HEK293T (cell line): Measurements from ENCODE around the gene ASIP.
"Not testable (repeated sequence)": the region's sequence is repeated elsewhere in the genome, so short reads cannot be mapped to it uniquely, and the experiment has no call there.

Source experiments
- CTCF ChIA-PET: fragments of 350-600 bp; formaldehyde crosslinking; extraction: SDS; loops from one replicate; lab custom pipeline; 2021; ENCODE audit warnings: antibody characterized with exemption, inconsistent platforms; lab: Yijun Ruan, JAX
- POLR2A ChIA-PET: fragments of 350-600 bp; formaldehyde crosslinking; extraction: SDS; loops from one replicate; lab custom pipeline; 2020; ENCODE audit warnings: antibody characterized with exemption, inconsistent platforms; lab: Yijun Ruan, JAX
- DNase-seq: peaks from one replicate; pipeline ENCODE4 v3.0.0; 2012; ENCODE audit warnings: mixed read lengths; ENCODE audit errors: extremely low spot score
- ARNT ChIP-seq: fragments of 450-650 bp; IDR thresholded peaks from 2 replicates; pipeline ENCODE4 v1.6.1; 2017; ENCODE audit warnings: mild to moderate bottlenecking
- BHLHE40 ChIP-seq: fragments of 450-650 bp; IDR thresholded peaks from 2 replicates; pipeline ENCODE4 v1.6.1; 2016; ENCODE audit warnings: mild to moderate bottlenecking, moderate library complexity, borderline replicate concordance
- CTBP1 ChIP-seq: fragments of 450-650 bp; IDR thresholded peaks from 2 replicates; pipeline ENCODE4 v1.6.1; 2016; ENCODE audit warnings: borderline replicate concordance
- ELF4 ChIP-seq: fragments of 450-650 bp; IDR thresholded peaks from 2 replicates; pipeline ENCODE4 v1.6.1; 2017; ENCODE audit warnings: antibody characterized with exemption
- FOXA1 ChIP-seq: fragments of 450-650 bp; IDR thresholded peaks from 2 replicates; pipeline ENCODE4 v1.6.1; 2016; ENCODE audit warnings: mild to moderate bottlenecking
- FOXK2 ChIP-seq: fragments of 450-650 bp; IDR thresholded peaks from 2 replicates; pipeline ENCODE4 v1.6.1; 2016; ENCODE audit warnings: mild to moderate bottlenecking
- FOXM1 ChIP-seq: fragments of 450-650 bp; IDR thresholded peaks from 2 replicates; pipeline ENCODE4 v1.6.1; 2017; ENCODE audit warnings: mild to moderate bottlenecking, borderline replicate concordance
- HDGF ChIP-seq: fragments of 450-650 bp; IDR thresholded peaks from 2 replicates; pipeline ENCODE4 v1.6.1; 2017; ENCODE audit warnings: antibody characterized with exemption, borderline replicate concordance
- L3MBTL2 ChIP-seq: fragments of 450-650 bp; conservative IDR thresholded peaks from 2 replicates; pipeline ENCODE4 v1.6.1; 2016; ENCODE audit warnings: mild to moderate bottlenecking
- LEF1 ChIP-seq: fragments of 450-650 bp; IDR thresholded peaks from 2 replicates; pipeline ENCODE4 v1.6.1; 2017; ENCODE audit warnings: mild to moderate bottlenecking, borderline replicate concordance
- NFRKB ChIP-seq: fragments of 450-650 bp; IDR thresholded peaks from 2 replicates; pipeline ENCODE4 v1.6.1; 2016; ENCODE audit warnings: mild to moderate bottlenecking, moderate library complexity
- PKNOX1 ChIP-seq: fragments of 450-650 bp; IDR thresholded peaks from 2 replicates; pipeline ENCODE4 v1.6.1; 2016
- SP1 ChIP-seq: fragments of 450-650 bp; IDR thresholded peaks from 2 replicates; pipeline ENCODE4 v1.6.1; 2017
- SUZ12 ChIP-seq: fragments of 450-650 bp; IDR thresholded peaks from 2 replicates; pipeline ENCODE4 v1.6.1; 2016; ENCODE audit warnings: mild to moderate bottlenecking
- TARDBP ChIP-seq: fragments of 450-650 bp; IDR thresholded peaks from 2 replicates; pipeline ENCODE4 v1.6.1; 2016
- ZNF384 ChIP-seq: fragments of 450-650 bp; IDR thresholded peaks from 2 replicates; pipeline ENCODE4 v1.6.1; 2016

Gene ASIP

DNA sequence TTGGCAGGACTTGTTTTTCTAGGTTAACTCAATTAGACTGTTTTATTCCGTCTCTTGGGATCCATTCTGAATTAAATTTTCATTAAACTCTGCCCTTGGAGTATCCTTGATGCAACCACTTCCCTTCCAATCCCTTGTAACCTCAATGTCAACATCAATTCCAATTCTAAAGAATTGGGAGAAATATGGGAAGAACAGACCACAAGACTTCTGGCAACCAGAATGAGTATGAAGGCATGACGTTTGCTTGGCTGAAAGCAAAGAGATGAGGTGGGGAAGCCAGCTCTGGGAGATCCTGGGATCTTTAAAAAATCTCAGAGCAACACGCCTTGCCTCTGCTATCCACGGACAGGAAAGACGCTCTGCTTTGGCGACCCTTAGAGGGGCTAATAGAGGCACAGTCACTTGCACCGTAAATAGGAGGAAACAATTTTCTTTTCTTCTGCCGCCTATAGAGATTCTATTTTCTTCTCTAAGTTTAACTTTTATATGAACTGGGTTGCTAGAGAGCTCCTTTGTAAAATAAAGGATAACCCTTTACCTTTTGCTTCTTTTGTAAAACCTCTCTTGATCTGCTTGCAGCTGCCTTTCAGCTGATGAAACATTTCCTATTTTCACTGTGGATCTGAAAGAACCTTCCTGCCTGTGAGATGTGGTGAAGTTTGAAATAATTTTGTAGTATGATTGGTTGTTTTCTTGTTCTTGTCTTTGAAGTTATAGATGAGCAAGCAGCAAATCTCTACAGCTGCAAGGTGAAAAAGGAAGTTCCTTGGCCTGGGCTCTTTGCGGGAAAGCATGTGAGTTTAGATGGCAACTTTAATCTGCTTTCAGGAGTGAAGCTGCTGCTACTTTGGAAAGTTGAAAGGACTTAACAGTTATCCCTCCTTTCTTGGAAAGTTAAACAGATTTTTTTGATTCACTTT, at the start of gene ASIP:
Gene ASIP, plus strand, starts transcription at position 731 of the 923 bp plus-strand sequence. CDS start 18,952 bp downstream, outside the sequence.
- TF ChIP-seq ELF4: no peak
- DNase-seq: no peak
- ChIA-PET CTCF (interaction anchor here (0.6 kb wide), 1 partner anchor 41 kb away, joined by 3 read pairs; no protein-coding TSS in a partner anchor), POLR2A (no interaction called here)

DNA sequence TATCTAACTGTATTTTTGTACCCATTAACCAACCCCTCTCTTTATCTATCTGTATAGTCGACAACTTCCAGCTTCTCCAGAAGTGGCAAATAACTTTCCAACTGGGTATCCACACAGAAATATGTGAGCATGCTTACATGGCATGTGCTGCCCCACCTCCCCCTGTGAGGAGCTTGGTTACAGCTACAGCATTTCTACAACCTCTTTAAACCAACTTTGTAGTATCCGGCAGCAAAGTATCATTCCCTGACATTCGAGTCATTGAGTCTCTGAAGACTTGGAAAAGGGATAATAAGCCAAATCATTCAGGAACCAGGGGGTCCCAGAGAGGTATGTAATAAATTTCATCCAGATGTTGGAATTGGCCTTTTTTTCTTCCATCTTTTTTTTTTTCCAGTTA, 48.2 kb upstream of the ASIP start:
- POLR2A ChIA-PET: no interaction called here
- TF ChIP-seq PKNOX1 (no peak), BHLHE40 (no peak), FOXM1 (no peak), L3MBTL2 (no peak), ARNT (no peak), FOXK2 (no peak), HDGF (no peak), SP1 (no peak)
- CTCF ChIA-PET: interaction anchor here (0.9 kb wide), 1 partner anchor 330 kb away, joined by 3 read pairs; no protein-coding TSS in a partner anchor
- no peak for DNase-seq

GRCh38 chr20:34199183-34199582, 42.0 kb upstream of the ASIP start:
- POLR2A ChIA-PET: no interaction called here
- no peak for DNase-seq
- CTCF ChIA-PET: interaction anchor here (0.5 to 0.8 kb wide), 2 partner anchors 8 to 42 kb away, joined by 3 read pairs; partner anchors contain the start of gene ASIP
- TF ChIP-seq SP1 (no peak), TARDBP (no peak), FOXM1 (no peak), SUZ12 (no peak), NFRKB (no peak), FOXK2 (no peak), L3MBTL2 (no peak), CTBP1 (no peak), PKNOX1 (no peak), BHLHE40 (no peak), LEF1 (no peak), FOXA1 (no peak)

DNA sequence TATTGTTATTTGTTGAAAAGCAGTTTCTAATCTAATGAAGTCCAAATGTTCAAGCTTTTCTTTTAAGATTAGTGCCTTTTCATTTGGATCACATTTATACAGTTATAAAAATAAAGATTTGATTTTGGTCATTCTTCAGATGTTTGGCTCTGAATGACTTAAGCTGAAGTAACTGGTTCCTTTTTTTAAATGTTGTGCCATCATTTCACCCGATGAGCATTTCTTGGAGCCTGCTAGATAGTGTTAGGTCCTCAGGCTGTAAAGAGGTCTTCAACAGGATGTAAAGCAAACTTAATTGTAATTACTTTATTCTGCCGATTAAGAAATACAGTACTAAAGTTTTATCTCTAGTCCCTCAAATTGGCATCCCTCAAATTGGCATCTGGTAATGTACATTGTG, 41.2 kb upstream of the ASIP start:
- DNase-seq: no peak
- ChIA-PET POLR2A (no interaction called here), CTCF (interaction anchor here (0.5 to 0.8 kb wide), 2 partner anchors 9 to 41 kb away, joined by 3 read pairs; partner anchors contain the start of gene ASIP)
- no peak for TF ChIP-seq LEF1
- TF ChIP-seq ARNT: no peak
- TF ChIP-seq PKNOX1: no peak
- TF ChIP-seq HDGF: no peak
- TF ChIP-seq TARDBP: no peak
- no peak for TF ChIP-seq FOXK2
- no peak for TF ChIP-seq ZNF384
- no peak for TF ChIP-seq FOXA1
- no peak for TF ChIP-seq FOXM1
- TF ChIP-seq BHLHE40: no peak
- TF ChIP-seq L3MBTL2: no peak
- TF ChIP-seq NFRKB: no peak
- no peak for TF ChIP-seq ELF4
- TF ChIP-seq CTBP1: no peak
- no peak for TF ChIP-seq SP1
- TF ChIP-seq SUZ12: no peak

DNA sequence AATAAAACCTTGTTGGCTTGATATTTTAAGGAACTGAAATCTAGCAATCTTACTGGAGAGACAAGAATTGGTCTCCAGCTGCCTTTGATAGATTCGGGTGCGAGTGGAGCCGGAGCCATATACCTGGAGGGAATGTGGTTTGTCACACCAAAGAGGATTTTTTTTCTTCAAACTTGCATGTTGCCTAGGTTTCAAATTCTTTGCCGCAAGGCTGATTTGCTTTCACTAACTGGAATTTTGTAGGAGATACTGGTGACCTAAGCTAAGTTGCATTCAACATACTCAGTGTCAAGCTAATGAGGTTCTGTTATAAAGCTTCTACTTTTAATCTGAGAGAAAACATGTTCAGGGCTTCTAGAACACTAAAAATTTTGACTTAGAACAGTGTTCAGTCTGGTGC, 39.7 kb upstream of the ASIP start:
- DNase-seq: no peak
- TF ChIP-seq LEF1 (no peak), CTBP1 (no peak)
- CTCF ChIA-PET: interaction anchor here (0.5 to 1.5 kb wide), 3 partner anchors 11 to 568 kb away, joined by 3 to 14 read pairs (median 5); no protein-coding TSS in a partner anchor
- POLR2A ChIA-PET: no interaction called here

DNA sequence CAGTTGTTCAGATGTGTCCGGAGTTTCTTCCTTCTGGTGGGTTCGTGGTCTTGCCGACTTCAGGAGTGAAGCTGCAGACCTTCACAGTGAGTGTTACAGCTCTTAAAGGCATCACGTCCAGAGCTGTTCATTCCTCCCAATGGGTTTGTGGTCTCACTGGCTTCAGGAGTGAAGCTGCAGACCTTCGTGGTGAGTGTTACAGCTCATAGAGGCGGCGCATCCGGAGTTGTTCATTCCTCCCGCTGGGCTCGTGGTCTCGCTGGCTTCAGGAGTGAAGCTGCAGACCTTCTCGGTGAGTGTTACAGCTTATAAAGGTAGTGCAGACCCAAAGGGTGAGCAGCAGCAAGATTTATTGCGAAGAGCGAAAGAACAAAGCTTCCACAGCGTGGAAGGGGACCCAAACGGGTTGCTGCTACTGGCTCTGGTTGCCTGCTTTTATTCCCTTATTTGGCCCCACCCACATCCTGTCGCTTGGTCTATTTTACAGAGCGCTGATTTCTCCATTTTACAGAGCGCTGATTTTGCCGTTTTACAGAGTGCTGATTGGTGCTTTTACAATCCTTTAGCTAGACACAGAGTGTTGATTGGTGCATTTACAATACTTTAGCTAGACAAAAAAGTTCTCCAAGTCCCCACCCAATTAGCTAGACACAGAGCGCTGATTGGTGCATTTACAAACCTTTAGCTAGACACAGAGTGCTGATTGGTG, 35.9 kb upstream of the ASIP start:
- DNase-seq, POLR2A ChIA-PET: not testable (repeated sequence)
- CTCF ChIA-PET: interaction anchor here (0.6 kb wide), 2 partner anchors 59 to 211 kb away, joined by 3 to 4 read pairs; no protein-coding TSS in a partner anchor
